ENCODE data around the gene USP20. TPM values are rescaled to one million over a fixed set of nuclear protein-coding genes. Genes with fewer than 3 reads are reported as not detected.

USP20 gene
- total and polyA plus RNA-seq, 4 experiments from 2014 or later = 36.5 to 132 (median 89.6) TPM

DNA sequence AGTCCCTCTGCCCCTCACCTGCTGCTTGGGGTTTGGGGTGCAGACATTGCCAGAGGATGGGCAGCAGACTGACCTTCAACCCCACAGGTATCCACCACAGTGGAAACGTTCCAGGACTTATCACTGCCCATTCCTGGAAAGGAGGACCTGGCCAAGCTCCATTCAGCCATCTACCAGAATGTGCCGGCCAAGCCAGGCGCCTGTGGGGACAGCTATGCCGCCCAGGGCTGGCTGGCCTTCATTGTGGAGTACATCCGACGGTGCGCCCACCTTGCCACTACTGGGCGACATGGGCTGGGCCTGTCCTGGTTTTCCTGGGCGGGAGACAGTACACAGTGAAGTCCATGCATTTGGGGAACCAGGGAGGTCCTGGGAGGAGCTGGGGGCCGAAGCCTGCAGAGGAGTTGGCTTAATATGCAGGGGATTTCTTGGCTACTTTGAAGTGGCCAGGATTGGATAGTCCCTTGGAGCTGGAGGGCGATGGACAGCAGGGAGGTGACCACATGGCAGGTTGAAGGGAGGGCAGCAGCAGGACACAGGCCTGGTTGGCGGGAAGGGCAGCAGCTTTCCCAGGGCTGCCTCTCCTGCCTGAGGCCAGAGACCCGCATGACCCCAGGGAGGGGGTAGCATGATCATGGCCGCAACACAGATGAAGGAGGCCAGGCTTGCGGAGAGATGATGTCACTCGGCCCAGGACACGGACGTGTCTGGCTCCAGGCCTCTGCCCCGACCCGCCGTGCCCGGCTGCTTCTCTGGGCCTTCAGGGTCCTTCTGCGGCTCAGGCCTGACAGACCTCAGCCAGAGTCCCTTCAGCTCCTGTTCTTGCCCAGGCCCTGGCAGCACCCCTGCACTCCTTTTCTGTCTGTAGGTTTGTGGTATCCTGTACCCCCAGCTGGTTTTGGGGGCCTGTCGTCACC lies 34.6 kb downstream of the USP20 start:
- POLR2A ChIA-PET (ENCODE audit: partially characterized antibody) = interaction anchor here (0.6 to 16.5 kb wide), 14 partner anchors 17 to 231 kb away, joined by 3 to 423 read pairs (median 5); partner anchors contain the start of genes C9orf78, GPR107, TOR1A and USP20
- peak overlapping the region; percentile 59 to 78 (median 69) for H3K4me3 Mint-ChIP-seq
- H3K27ac Mint-ChIP-seq = peak overlapping the region; percentile 86 to 98 (median 94)
- Histone ChIP-seq H3K27me3 (ENCODE audit: insufficient read depth, low read length) (no peaks in the 10 kb centered on the region), H3K4me1 (ENCODE audit: insufficient read depth, low read length) (peaks cover 80% of the 10 kb centered on the region), H3K4me3 (ENCODE audit: low read length in 2 of 2) (peak overlapping the region; percentile 12 to 45), H3K27ac (ENCODE audit: low read depth, low read length) (peak overlapping the region; percentile 90), H3K9me3 (ENCODE audit: control insufficient read depth in 1 of 2, low read length in 2 of 2) (no peaks in the 10 kb centered on the region), H3K36me3 (ENCODE audit: insufficient read depth, low read length) (peaks cover 15% of the 10 kb centered on the region)
- H3K36me3 Mint-ChIP-seq = peaks cover 43% of the 10 kb centered on the region in 2 donors
- intact Hi-C loops (cut with micrococcal nuclease) = loop anchor here (1.0 kb wide), 3 partner anchors 14 to 46 kb away; partner anchors contain the start of genes C9orf78, TOR1A and USP20
- peaks cover 44 to 93% (median 70%) of the 10 kb centered on the region in 4 donors for H3K4me1 Mint-ChIP-seq
- no peaks in the 10 kb centered on the region for H3K27me3 Mint-ChIP-seq
- CTCF ChIA-PET (ENCODE audit: partially characterized antibody) = interaction anchor here (0.7 to 5.5 kb wide), 3 partner anchors 15 to 170 kb away, joined by 3 to 34 read pairs (median 5); partner anchors contain the start of gene C9orf78
- DNase-seq = no peak
- H3K9me3 Mint-ChIP-seq = peaks cover 0 to 5% (median 0%) of the 10 kb centered on the region in 8 donors

GRCh38 chr9:129871046-129871445 lies 35.8 kb downstream of the USP20 start:
- peak overlapping the region; percentile 29 to 63 (median 54) for H3K4me3 Mint-ChIP-seq
- peaks cover 27% of the 10 kb centered on the region for H3K36me3 ChIP-seq (ENCODE audit: insufficient read depth, low read length)
- H3K4me1 ChIP-seq (ENCODE audit: insufficient read depth, low read length) = peaks cover 74% of the 10 kb centered on the region
- ChIA-PET POLR2A (ENCODE audit: partially characterized antibody) (interaction anchor here (11.5 to 16.5 kb wide), 2 partner anchors 16 to 35 kb away, joined by 181 to 423 read pairs; partner anchors contain the start of genes C9orf78 and USP20), CTCF (ENCODE audit: partially characterized antibody) (interaction anchor here (5.5 kb wide), 1 partner anchor 14 kb away, joined by 34 read pairs; no protein-coding TSS in a partner anchor)
- no peak for DNase-seq
- H3K4me3 ChIP-seq (ENCODE audit: low read length in 2 of 2) = no peak overlapping the region
- peak overlapping the region; percentile 90 for H3K27ac ChIP-seq (ENCODE audit: low read depth, low read length)
- H3K27me3 ChIP-seq (ENCODE audit: insufficient read depth, low read length) = no peaks in the 10 kb centered on the region
- H3K27ac Mint-ChIP-seq = peak overlapping the region; percentile 64 to 98 (median 93)
- H3K9me3 Mint-ChIP-seq = peaks cover 0 to 5% (median 0%) of the 10 kb centered on the region in 8 donors
- H3K36me3 Mint-ChIP-seq = peaks cover 38% of the 10 kb centered on the region in 2 donors
- intact Hi-C loops (cut with micrococcal nuclease) = no loop called here
- H3K4me1 Mint-ChIP-seq = peaks cover 36 to 86% (median 61%) of the 10 kb centered on the region in 4 donors
- no peaks in the 10 kb centered on the region for H3K27me3 Mint-ChIP-seq
- H3K9me3 ChIP-seq (ENCODE audit: control insufficient read depth in 1 of 2, low read length in 2 of 2) = no peaks in the 10 kb centered on the region

DNA sequence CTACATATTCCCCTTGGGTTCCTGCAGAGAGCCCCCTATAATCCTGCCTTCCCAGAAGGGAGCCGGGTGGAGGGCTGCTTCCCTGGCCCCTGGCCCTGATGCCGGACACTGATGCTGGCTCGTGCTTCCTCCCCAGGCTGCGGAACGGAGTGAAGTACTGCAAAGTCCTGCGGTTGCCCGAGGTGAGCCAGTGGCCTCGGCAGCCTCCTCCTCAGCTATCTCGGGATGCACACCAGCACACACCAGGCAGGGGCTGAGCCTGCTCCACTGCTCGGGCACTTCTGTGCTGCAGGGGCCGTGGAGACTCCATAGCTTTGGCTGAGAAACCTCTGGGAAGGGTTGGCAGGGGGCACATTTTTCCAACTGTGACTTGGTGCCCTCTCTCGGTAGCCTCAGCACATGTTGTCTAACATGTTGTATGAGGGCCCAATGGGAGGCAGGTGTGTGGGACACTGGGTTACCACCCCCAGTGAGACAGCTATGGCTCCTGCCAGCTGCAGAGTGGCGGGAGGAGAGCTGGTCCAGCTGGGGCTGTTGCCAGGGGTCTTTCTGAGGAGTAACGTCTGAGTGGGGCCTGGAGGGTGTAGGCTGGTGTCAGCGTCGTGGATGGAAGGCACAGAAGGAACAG lies 38.4 kb downstream of the USP20 start:
- ChIA-PET POLR2A (ENCODE audit: partially characterized antibody) (interaction anchor here (2.0 to 16.5 kb wide), 2 partner anchors 13 to 40 kb away, joined by 6 to 423 read pairs; partner anchors contain the start of gene C9orf78), CTCF (ENCODE audit: partially characterized antibody) (interaction anchor here (1.0 to 1.1 kb wide), 2 partner anchors 147 to 166 kb away, joined by 3 to 5 read pairs; no protein-coding TSS in a partner anchor)
- Mint-ChIP-seq H3K27me3 (no peaks in the 10 kb centered on the region), H3K9me3 (peaks cover 0 to 6% (median 0%) of the 10 kb centered on the region in 8 donors), H3K27ac (peak overlapping the region in 6 of 7 donors; percentile 57 to 92 (median 75)), H3K4me3 (peak overlapping the region in 2 of 8 donors; percentile 26 to 58), H3K4me1 (peaks cover 18 to 76% (median 46%) of the 10 kb centered on the region in 4 donors), H3K36me3 (peaks cover 46% of the 10 kb centered on the region in 2 donors)
- intact Hi-C loops (cut with micrococcal nuclease) = no loop called here
- Histone ChIP-seq H3K9me3 (ENCODE audit: control insufficient read depth in 1 of 2, low read length in 2 of 2) (no peaks in the 10 kb centered on the region), H3K27ac (ENCODE audit: low read depth, low read length) (no peak overlapping the region), H3K4me3 (ENCODE audit: low read length in 2 of 2) (no peak overlapping the region), H3K27me3 (ENCODE audit: insufficient read depth, low read length) (no peaks in the 10 kb centered on the region), H3K36me3 (ENCODE audit: insufficient read depth, low read length) (peaks cover 33% of the 10 kb centered on the region), H3K4me1 (ENCODE audit: insufficient read depth, low read length) (peaks cover 54% of the 10 kb centered on the region)
- no peak for DNase-seq

DNA sequence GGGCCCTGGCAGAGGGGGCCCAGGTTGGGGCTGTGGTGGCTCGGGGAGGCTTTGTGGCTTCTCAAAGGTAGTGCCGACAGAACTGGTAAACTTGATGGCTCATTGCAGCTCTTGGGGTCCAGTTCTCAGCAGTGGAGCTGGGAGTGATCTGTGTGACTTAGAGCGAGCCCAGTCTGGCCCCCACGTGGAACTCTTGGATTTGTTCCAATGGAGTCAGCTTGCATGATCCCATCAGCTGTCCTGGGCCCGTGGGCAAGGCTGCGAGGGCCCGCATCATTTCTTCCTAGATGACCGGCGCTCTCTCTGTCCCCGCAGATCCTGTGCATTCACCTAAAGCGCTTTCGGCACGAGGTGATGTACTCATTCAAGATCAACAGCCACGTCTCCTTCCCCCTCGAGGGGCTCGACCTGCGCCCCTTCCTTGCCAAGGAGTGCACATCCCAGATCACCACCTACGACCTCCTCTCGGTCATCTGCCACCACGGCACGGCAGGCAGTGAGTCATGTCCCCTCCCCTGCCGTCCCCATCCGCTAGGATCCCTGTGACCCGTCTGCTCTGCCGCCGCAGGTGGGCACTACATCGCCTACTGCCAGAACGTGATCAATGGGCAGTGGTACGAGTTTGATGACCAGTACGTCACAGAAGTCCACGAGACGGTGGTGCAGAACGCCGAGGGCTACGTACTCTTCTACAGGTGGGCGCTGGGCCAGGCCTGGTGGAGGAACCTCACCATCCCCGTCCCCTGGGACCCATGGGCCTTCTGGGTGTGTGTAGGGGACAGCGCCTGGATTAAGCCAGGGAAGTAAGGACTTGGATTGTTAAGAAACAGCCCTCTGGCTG lies 39.2 kb downstream of the USP20 start:
- intact Hi-C loops (cut with micrococcal nuclease) = no loop called here
- Mint-ChIP-seq H3K27ac (peak overlapping the region in 6 of 7 donors; percentile 43 to 85 (median 68)), H3K4me3 (peak overlapping the region in 1 of 8 donors; percentile 22), H3K9me3 (peaks cover 0 to 6% (median 0%) of the 10 kb centered on the region in 8 donors), H3K27me3 (no peaks in the 10 kb centered on the region), H3K36me3 (peaks cover 41 to 46% of the 10 kb centered on the region in 2 donors), H3K4me1 (peaks cover 15 to 68% (median 38%) of the 10 kb centered on the region in 4 donors)
- no peaks in the 10 kb centered on the region for H3K27me3 ChIP-seq (ENCODE audit: insufficient read depth, low read length)
- CTCF ChIA-PET (ENCODE audit: partially characterized antibody) = no interaction called here
- peaks cover 33% of the 10 kb centered on the region for H3K36me3 ChIP-seq (ENCODE audit: insufficient read depth, low read length)
- POLR2A ChIA-PET (ENCODE audit: partially characterized antibody) = interaction anchor here (16.5 kb wide), 1 partner anchor 12 kb away, joined by 423 read pairs; no protein-coding TSS in a partner anchor
- H3K4me1 ChIP-seq (ENCODE audit: insufficient read depth, low read length) = peaks cover 46% of the 10 kb centered on the region
- no peaks in the 10 kb centered on the region for H3K9me3 ChIP-seq (ENCODE audit: control insufficient read depth in 1 of 2, low read length in 2 of 2)
- H3K27ac ChIP-seq (ENCODE audit: low read depth, low read length) = no peak overlapping the region
- no peak for DNase-seq
- no peak overlapping the region for H3K4me3 ChIP-seq (ENCODE audit: low read length in 2 of 2)

- POLR2A ChIA-PET (ENCODE audit: partially characterized antibody) = interaction anchor here (1.0 to 2.2 kb wide), 2 partner anchors 40 to 133 kb away, joined by 6 to 7 read pairs; partner anchors contain the start of genes C9orf78 and USP20
- no peak overlapping the region for H3K4me3 Mint-ChIP-seq
- H3K4me1 Mint-ChIP-seq = peaks cover 15 to 61% (median 32%) of the 10 kb centered on the region in 4 donors
- H3K4me3 ChIP-seq (ENCODE audit: low read length in 2 of 2) = no peak overlapping the region
- no peaks in the 10 kb centered on the region for H3K27me3 Mint-ChIP-seq
- H3K9me3 Mint-ChIP-seq = peaks cover 0 to 6% (median 0%) of the 10 kb centered on the region in 8 donors
- intact Hi-C loops (cut with micrococcal nuclease) = no loop called here
- H3K36me3 Mint-ChIP-seq = peaks cover 45 to 47% of the 10 kb centered on the region in 2 donors
- H3K27ac Mint-ChIP-seq = peak overlapping the region in 1 of 7 donors; percentile 3
- CTCF ChIA-PET (ENCODE audit: partially characterized antibody) = no interaction called here
- H3K36me3 ChIP-seq (ENCODE audit: insufficient read depth, low read length) = peaks cover 33% of the 10 kb centered on the region
- peak overlapping the region; percentile 28 for H3K27ac ChIP-seq (ENCODE audit: low read depth, low read length)
- peaks cover 39% of the 10 kb centered on the region for H3K4me1 ChIP-seq (ENCODE audit: insufficient read depth, low read length)
- DNase-seq = no peak
- no peaks in the 10 kb centered on the region for H3K9me3 ChIP-seq (ENCODE audit: control insufficient read depth in 1 of 2, low read length in 2 of 2)
- no peaks in the 10 kb centered on the region for H3K27me3 ChIP-seq (ENCODE audit: insufficient read depth, low read length)
Measured at GRCh38 chr9:129875181-129875611, 39.9 kb downstream of the USP20 start.

All from CD4-positive, alpha-beta memory T cell (primary cell).